K562 (cell line): ENCODE measurements around the gene KLHL29. TPM values are rescaled to one million over a fixed set of nuclear protein-coding genes. Genes with fewer than 3 reads are reported as not detected.

Experiments
- ATAC-seq: fragments of 200-7000 bp; cut with Tn5 transposase; 3 replicates; pipeline ENCODE4 v1.9.1; 2020; ENCODE audit warnings: moderate library complexity
- BruUV-seq: library from RNA; stranded (reverse); fragments of 400-500 nt; replicated peaks from 2 replicates; lab custom pipeline; 2021; lab: Mats Ljungman, UMichigan
- CTCF ChIA-PET: fragments of 300-600 bp; formaldehyde crosslinking; extraction: SDS; loops from one replicate; lab custom pipeline; 2021; ENCODE audit warnings: low intra/inter-chr PET ratio; lab: Yijun Ruan, JAX
- POLR2A ChIA-PET: fragments of 300-600, 350-650 bp; sonication (Branson Sonifier 250); formaldehyde crosslinking; extraction: SDS; loops from one replicate; lab custom pipeline; 2021; ENCODE audit warnings: antibody characterized with exemption, inconsistent platforms; lab: Yijun Ruan, JAX
- DNase-seq, 4 experiments: peaks; one replicate each; pipeline versions ENCODE4 v3.0.0 to v3.0.0-alpha.2; 2011 to 2018; ENCODE audit warnings: low spot score in 3 of 4, mixed read lengths in 3 of 4; ENCODE audit errors: extremely low read depth in 1 of 4
- FAIRE-seq: peaks from 2 replicates; lab custom pipeline; 2011; peaks lifted over from hg19 to GRCh38; lab: Jason Lieb, UNC
- H2AFZ ChIP-seq: 2 replicates; pipeline ENCODE4 v1.6.0; 2011; ENCODE audit warnings: low read depth, low read length, control low read depth, inconsistent platforms
- H3K27ac ChIP-seq: fragments of 200-600 bp; 3 replicates; pipeline ENCODE4 v1.8.0; 2011; ENCODE audit warnings: low read depth, mild to moderate bottlenecking, control low read depth, inconsistent platforms, low read length, moderate library complexity, mixed read lengths; ENCODE audit errors: extremely low read depth
- H3K27me3 ChIP-seq, 2 experiments: fragments of 300-600 bp in 1 of 2; 2 replicates in 1 of 2; 3 replicates in 1 of 2; pipeline versions ENCODE4 v1.6.0 to v1.8.0; 2011; ENCODE audit warnings: inconsistent platforms in 2 of 2, low read length in 2 of 2, mild to moderate bottlenecking in 1 of 2, mixed read lengths in 1 of 2, moderate library complexity in 1 of 2; ENCODE audit not compliant: control insufficient read depth in 2 of 2, insufficient read depth in 2 of 2
- H3K36me3 ChIP-seq: fragments of 300-600 bp; 3 replicates; pipeline ENCODE4 v1.8.0; 2011; ENCODE audit warnings: mild to moderate bottlenecking, low read length, inconsistent platforms; ENCODE audit not compliant: control insufficient read depth, insufficient read depth
- H3K4me1 ChIP-seq, 2 experiments: fragments of 200-600 bp in 1 of 2; replicated peaks in 1 of 2; 2 replicates in 1 of 2; 3 replicates in 1 of 2; pipeline versions ENCODE4 v1.5.1 to v1.8.0; 2011; ENCODE audit warnings: inconsistent platforms in 2 of 2, low read length in 2 of 2, mild to moderate bottlenecking in 1 of 2, mixed read lengths in 1 of 2, moderate library complexity in 1 of 2; ENCODE audit not compliant: control insufficient read depth in 2 of 2, insufficient read depth in 2 of 2
- H3K4me2 ChIP-seq: 2 replicates; pipeline ENCODE4 v1.6.1; 2011; ENCODE audit warnings: low read length, control low read depth, inconsistent platforms, mixed read lengths; ENCODE audit not compliant: insufficient read depth
- H3K4me3 ChIP-seq: fragments of 200-600 bp; sonication (generic), shearing (Covaris generic); 2 replicates; pipeline ENCODE4 v1.5.1; 2016; ENCODE audit warnings: control low read depth, inconsistent platforms
- H3K79me2 ChIP-seq: fragments of 200-600 bp; 3 replicates; pipeline ENCODE4 v1.8.0; 2011; ENCODE audit warnings: low read length, inconsistent platforms; ENCODE audit not compliant: control insufficient read depth, insufficient read depth
- H3K9ac ChIP-seq, 2 experiments: 2 replicates each; pipeline versions ENCODE4 v1.6.0 to v1.6.1; 2011; ENCODE audit warnings: low read depth in 2 of 2, low read length in 2 of 2, control low read depth in 1 of 2, inconsistent platforms in 1 of 2, mild to moderate bottlenecking in 1 of 2, mixed read lengths in 1 of 2; ENCODE audit not compliant: insufficient read depth in 1 of 2
- H3K9me1 ChIP-seq: one replicate; pipeline ENCODE4 v1.6.0; 2011; ENCODE audit warnings: inconsistent platforms, mild to moderate bottlenecking, low read length, moderate library complexity; ENCODE audit not compliant: control insufficient read depth, insufficient read depth
- H3K9me3 ChIP-seq: replicated peaks from 2 replicates; pipeline ENCODE4 v1.5.1; 2011; ENCODE audit warnings: low read depth, low read length, inconsistent platforms; ENCODE audit not compliant: control insufficient read depth, insufficient read depth
- H4K20me1 ChIP-seq: replicated peaks from 2 replicates; pipeline ENCODE4 v1.6.1; 2011; ENCODE audit warnings: low read length, inconsistent platforms, mixed read lengths; ENCODE audit not compliant: control insufficient read depth, insufficient read depth
- CTBP1 ChIP-seq: fragments of 450-650 bp; IDR thresholded peaks from 2 replicates; pipeline ENCODE4 v1.6.1; 2016; ENCODE audit warnings: borderline replicate concordance
- HMG20A ChIP-seq: fragments of 450-650 bp; formaldehyde crosslinking; conservative IDR thresholded peaks from 2 replicates; pipeline ENCODE4 v1.4.0; 2020; ENCODE audit warnings: mild to moderate bottlenecking, mixed read lengths
- HNRNPH1 ChIP-seq: fragments of 200-400 bp; formaldehyde crosslinking; optimal IDR thresholded peaks from 2 replicates; pipeline ENCODE3; 2017; ENCODE audit warnings: low read depth, mild to moderate bottlenecking, low read length, moderate library complexity
- PCBP2 ChIP-seq: fragments of 200-400 bp; formaldehyde crosslinking; IDR thresholded peaks from 2 replicates; pipeline ENCODE4 v1.6.1; 2018; ENCODE audit warnings: low read length, low read depth, mild to moderate bottlenecking, moderate library complexity; ENCODE audit not compliant: poor library complexity, severe bottlenecking
- SMAD1 ChIP-seq: fragments of 150-350 bp; IDR thresholded peaks from 2 replicates; pipeline ENCODE4 v1.6.1; 2014; ENCODE audit warnings: low read length, low read depth; ENCODE audit not compliant: partially characterized antibody
- WGBS: fragments of 100-300 bp; shearing (Covaris generic); methylation state at CpG from one replicate; pipeline ENCODE4 v1.1.6; 2016; ENCODE audit warnings: low coverage, mixed read lengths; ENCODE audit not compliant: insufficient coverage; ENCODE audit errors: missing lambda C conversion rate; 5-methylcytosine and 5-hydroxymethylcytosine counted together
- in situ Hi-C: fragments of 300-500 bp; cut with MboI; formaldehyde crosslinking; loops from 4 replicates; pipeline ENCODE4 v1.15.0; 2018; ENCODE audit warnings: inconsistent platforms, mixed read lengths
- intact Hi-C: fragments of 100-400 bp; cut with micrococcal nuclease; formaldehyde crosslinking; loops from 2 replicates; pipeline ENCODE4 v1.14.2; 2022
- polyA plus RNA-seq, 8 experiments: library from polyadenylated mRNA; depleted of rRNA in 4 of 8; stranded (reverse) in 5 of 8; unstranded in 3 of 8; fragments of >200 nt; fragmentation: Nextera tagmentation in 2 of 8; fragmentation: Illumina TruSeq in 1 of 8; extraction: Ambion mirVana in 2 of 8; extraction: Trizol in 1 of 8; gene quantifications; 2 replicates each; pipeline versions ENCODE4 v1.2.1 to v1.2.3, GENCODE V29; 2011 to 2014; ENCODE audit warnings: inconsistent platforms in 1 of 8, missing spikeins in 1 of 8
- total RNA-seq, 7 experiments: library from RNA; depleted of rRNA in 6 of 7; stranded (reverse); fragments of >200 nt in 6 of 7; fragmentation: Illumina TruSeq in 2 of 7; extraction: Trizol in 2 of 7; gene quantifications; 2 replicates each; pipeline versions ENCODE4 v1.2.1 to v1.2.3, GENCODE V29; 2011 to 2021; ENCODE audit warnings: low replicate concordance in 1 of 7
- TF ChIP-seq, protein P1 (sequence below): sonication (generic); formaldehyde crosslinking; IDR thresholded peaks from 2 replicates; pipeline ENCODE4 v1.8.0; 2022; ENCODE audit warnings: mild to moderate bottlenecking, missing genetic modification reagents
- TF ChIP-seq, protein P2 (sequence below): sonication (generic); formaldehyde crosslinking; IDR thresholded peaks from 2 replicates; pipeline ENCODE4 v1.8.0; 2022; ENCODE audit warnings: missing genetic modification reagents, mild to moderate bottlenecking, moderate library complexity, borderline replicate concordance

The KLHL29 gene
- total and polyA plus RNA-seq, 9 of the 15 experiments (the other 6 are each of a cell fraction or from before 2014, with no cell fraction given) = 0.03 to 0.31 (median 0.08) TPM; not detected in 1

DNA sequence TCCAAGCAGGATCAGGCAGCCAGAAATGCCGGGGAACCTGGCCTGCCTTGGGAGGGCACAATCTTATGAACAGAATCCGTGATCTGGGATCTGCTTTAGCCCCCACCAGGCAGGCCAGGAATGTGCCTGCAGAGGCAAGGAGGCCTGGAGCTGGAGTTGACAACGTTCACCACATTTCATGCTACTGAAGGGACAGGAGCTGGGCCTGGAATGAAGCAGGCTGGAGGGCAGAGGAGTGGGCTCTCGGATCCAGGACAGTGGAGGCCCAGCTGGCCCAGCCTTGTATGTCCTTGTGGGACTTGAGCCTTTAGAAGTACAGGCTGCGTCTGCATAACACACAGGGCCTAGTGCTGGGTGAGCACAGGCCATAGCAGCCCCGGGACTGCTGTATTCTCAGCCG is 91.8 kb downstream of the KLHL29 start (continued):
- TF ChIP-seq CTBP1 = no peak
- TF ChIP-seq PCBP2 = no peak
- TF ChIP-seq, protein P1, sequence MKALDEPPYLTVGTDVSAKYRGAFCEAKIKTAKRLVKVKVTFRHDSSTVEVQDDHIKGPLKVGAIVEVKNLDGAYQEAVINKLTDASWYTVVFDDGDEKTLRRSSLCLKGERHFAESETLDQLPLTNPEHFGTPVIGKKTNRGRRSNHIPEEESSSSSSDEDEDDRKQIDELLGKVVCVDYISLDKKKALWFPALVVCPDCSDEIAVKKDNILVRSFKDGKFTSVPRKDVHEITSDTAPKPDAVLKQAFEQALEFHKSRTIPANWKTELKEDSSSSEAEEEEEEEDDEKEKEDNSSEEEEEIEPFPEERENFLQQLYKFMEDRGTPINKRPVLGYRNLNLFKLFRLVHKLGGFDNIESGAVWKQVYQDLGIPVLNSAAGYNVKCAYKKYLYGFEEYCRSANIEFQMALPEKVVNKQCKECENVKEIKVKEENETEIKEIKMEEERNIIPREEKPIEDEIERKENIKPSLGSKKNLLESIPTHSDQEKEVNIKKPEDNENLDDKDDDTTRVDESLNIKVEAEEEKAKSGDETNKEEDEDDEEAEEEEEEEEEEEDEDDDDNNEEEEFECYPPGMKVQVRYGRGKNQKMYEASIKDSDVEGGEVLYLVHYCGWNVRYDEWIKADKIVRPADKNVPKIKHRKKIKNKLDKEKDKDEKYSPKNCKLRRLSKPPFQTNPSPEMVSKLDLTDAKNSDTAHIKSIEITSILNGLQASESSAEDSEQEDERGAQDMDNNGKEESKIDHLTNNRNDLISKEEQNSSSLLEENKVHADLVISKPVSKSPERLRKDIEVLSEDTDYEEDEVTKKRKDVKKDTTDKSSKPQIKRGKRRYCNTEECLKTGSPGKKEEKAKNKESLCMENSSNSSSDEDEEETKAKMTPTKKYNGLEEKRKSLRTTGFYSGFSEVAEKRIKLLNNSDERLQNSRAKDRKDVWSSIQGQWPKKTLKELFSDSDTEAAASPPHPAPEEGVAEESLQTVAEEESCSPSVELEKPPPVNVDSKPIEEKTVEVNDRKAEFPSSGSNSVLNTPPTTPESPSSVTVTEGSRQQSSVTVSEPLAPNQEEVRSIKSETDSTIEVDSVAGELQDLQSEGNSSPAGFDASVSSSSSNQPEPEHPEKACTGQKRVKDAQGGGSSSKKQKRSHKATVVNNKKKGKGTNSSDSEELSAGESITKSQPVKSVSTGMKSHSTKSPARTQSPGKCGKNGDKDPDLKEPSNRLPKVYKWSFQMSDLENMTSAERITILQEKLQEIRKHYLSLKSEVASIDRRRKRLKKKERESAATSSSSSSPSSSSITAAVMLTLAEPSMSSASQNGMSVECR (CRISPR knock-in tag) = no peak
- TF ChIP-seq HMG20A (CRISPR knock-in tag) = no peak

DNA sequence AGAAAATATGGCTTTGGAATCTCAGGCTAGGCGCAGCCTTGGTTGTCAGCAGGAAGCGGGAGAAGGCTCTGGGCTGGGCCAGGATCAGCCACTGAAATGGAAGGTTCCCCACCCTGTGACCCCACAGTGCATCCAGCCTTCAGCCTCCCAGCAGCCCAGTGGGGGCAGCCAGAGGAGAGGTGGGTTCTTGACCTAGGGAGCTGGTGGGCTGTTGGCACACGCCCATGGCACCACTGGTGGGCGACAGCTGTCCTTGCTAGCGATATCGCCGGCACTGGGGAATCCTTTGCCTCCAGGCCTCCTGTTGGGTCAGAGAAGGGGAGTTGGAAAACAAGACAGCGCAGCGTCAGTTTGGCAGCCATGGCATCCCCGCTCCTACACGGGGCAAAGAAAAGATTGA is 92.4 kb downstream of the KLHL29 start:
- POLR2A ChIA-PET = interaction anchor here (0.6 kb wide), 1 partner anchor 30 kb away, joined by 3 read pairs; no protein-coding TSS in a partner anchor
- Histone ChIP-seq H3K4me1 (no peaks in the 10 kb centered on the region), H3K9me1 (no peaks in the 10 kb centered on the region), H3K27me3 (peaks cover 14 to 73% of the 10 kb centered on the region in 2 experiments; a peak in 4 of 5 replicates), H2AFZ (no peak overlapping the region), H3K9me3 (no peaks in the 10 kb centered on the region), H3K4me2 (no peak overlapping the region), H3K36me3 (no peaks in the 10 kb centered on the region), H3K79me2 (no peaks in the 10 kb centered on the region), H3K9ac (no peak overlapping the region), H4K20me1 (no peaks in the 10 kb centered on the region), H3K27ac (no peak overlapping the region), H3K4me3 (no peak overlapping the region)
- intact Hi-C loops = no loop called here
- ATAC-seq (no peak), FAIRE-seq (no peak), DNase-seq (no peak)
- in situ Hi-C loops = no loop called here
- BruUV-seq = no TSS peak
- under 1% methylated on average over 11 of the region's 11 CpGs for WGBS
- CTCF ChIA-PET = no interaction called here
- no peak for TF ChIP-seq HNRNPH1
- TF ChIP-seq, protein P2, sequence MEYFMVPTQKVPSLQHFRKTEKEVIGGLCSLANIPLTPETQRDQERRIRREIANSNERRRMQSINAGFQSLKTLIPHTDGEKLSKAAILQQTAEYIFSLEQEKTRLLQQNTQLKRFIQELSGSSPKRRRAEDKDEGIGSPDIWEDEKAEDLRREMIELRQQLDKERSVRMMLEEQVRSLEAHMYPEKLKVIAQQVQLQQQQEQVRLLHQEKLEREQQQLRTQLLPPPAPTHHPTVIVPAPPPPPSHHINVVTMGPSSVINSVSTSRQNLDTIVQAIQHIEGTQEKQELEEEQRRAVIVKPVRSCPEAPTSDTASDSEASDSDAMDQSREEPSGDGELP (CRISPR knock-in tag) = no peak
- no peak for TF ChIP-seq SMAD1
